ENCODE measurements around the gene ANKRD29. TPM values are rescaled to one million over a fixed set of nuclear protein-coding genes. Genes with fewer than 3 reads are reported as not detected.

Gene ANKRD29
- polyA plus RNA-seq, 1 of the 3 experiments (the other 2 are of a cell fraction) = 8.2 TPM

DNA sequence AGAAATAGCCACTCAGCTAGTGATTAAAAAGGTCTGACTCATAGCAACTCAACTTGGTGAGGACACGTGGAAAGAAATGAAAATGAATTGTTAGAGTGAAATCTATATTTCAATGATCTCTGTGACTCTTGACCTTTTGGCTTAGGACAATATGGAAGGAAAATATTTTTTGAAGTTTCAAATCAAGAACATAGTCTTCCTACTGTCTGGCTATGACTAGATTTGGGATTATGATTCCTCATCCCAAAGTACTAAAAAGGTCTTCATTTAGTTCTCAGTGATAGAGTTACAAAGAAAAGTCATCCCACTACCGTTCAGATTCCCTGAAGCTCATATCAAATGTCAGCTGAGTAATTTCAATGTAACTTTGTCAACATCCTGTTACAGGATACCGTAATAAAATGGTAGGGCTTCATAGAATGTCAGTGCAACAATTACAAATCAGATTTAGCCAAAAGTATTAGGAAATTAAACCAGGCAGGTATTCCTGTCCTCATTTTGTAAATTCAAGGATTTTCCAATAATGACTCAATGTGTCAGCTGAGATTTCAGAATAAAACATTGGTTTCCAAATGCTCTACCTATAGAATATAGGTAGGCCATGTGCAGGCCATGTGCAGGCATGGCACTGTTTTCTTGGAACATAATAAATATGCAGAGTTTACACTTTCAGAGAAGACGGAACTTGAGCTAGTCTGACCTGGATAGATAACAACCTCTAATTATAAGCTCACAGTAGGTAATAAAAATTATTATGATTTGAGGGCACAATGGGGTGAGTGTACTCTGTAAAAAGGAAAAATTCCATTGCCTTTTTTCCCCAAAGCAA, 36.0 kb downstream of the ANKRD29 start:
- H3K9me3 ChIP-seq = no peaks in the 10 kb centered on the region
- H3K4me3 ChIP-seq (ENCODE audit: low read depth in 2 of 2, low read length in 1 of 2) = 0 out of 4 replicates have a peak overlapping the region, but pooled peaks of 1 of the 2 experiments have one; percentile 2
- POLR2A ChIA-PET = no interaction called here
- H3K9me2 ChIP-seq = no peaks in the 10 kb centered on the region
- peak overlapping the region; percentile 2; the same call in 1 of the 2 replicates for H3K9ac ChIP-seq
- no peaks in the 10 kb centered on the region for H3K79me2 ChIP-seq (ENCODE audit: insufficient read depth)
- TF ChIP-seq TCF12 (IDR thresholded peaks at IDR 0.05) = peak; percentile 53
- peak; percentile 65 for TF ChIP-seq JUND (IDR thresholded peaks at IDR 0.05)
- no peak for TF ChIP-seq SIN3A (IDR thresholded peaks at IDR 0.05; ENCODE audit: borderline replicate concordance, low read depth, low read length)
- TF ChIP-seq MXI1 (IDR thresholded peaks at IDR 0.05; ENCODE audit: low read depth, low read length) = no peak
- TF ChIP-seq FOSL2 (IDR thresholded peaks at IDR 0.05; ENCODE audit: borderline replicate concordance, low read depth) = peak; percentile 61
- TF ChIP-seq, protein P1, sequence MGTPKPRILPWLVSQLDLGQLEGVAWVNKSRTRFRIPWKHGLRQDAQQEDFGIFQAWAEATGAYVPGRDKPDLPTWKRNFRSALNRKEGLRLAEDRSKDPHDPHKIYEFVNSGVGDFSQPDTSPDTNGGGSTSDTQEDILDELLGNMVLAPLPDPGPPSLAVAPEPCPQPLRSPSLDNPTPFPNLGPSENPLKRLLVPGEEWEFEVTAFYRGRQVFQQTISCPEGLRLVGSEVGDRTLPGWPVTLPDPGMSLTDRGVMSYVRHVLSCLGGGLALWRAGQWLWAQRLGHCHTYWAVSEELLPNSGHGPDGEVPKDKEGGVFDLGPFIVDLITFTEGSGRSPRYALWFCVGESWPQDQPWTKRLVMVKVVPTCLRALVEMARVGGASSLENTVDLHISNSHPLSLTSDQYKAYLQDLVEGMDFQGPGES (IDR thresholded peaks at IDR 0.05; ENCODE audit: low read depth, low read length) = no peak
- 0 out of 2 replicates have a peak, but pooled peaks have one; percentile 16 for TF ChIP-seq TEAD4 (IDR thresholded peaks at IDR 0.05; ENCODE audit: borderline replicate concordance, insufficient read depth)
- TF ChIP-seq EP300 (IDR thresholded peaks at IDR 0.05; ENCODE audit: borderline replicate concordance in 1 of 2, low read depth in 1 of 2, low read length in 1 of 2) = peak in 1 of 2 experiments; percentile 50; a peak in 1 of 4 replicates
- TF ChIP-seq, protein P2, sequence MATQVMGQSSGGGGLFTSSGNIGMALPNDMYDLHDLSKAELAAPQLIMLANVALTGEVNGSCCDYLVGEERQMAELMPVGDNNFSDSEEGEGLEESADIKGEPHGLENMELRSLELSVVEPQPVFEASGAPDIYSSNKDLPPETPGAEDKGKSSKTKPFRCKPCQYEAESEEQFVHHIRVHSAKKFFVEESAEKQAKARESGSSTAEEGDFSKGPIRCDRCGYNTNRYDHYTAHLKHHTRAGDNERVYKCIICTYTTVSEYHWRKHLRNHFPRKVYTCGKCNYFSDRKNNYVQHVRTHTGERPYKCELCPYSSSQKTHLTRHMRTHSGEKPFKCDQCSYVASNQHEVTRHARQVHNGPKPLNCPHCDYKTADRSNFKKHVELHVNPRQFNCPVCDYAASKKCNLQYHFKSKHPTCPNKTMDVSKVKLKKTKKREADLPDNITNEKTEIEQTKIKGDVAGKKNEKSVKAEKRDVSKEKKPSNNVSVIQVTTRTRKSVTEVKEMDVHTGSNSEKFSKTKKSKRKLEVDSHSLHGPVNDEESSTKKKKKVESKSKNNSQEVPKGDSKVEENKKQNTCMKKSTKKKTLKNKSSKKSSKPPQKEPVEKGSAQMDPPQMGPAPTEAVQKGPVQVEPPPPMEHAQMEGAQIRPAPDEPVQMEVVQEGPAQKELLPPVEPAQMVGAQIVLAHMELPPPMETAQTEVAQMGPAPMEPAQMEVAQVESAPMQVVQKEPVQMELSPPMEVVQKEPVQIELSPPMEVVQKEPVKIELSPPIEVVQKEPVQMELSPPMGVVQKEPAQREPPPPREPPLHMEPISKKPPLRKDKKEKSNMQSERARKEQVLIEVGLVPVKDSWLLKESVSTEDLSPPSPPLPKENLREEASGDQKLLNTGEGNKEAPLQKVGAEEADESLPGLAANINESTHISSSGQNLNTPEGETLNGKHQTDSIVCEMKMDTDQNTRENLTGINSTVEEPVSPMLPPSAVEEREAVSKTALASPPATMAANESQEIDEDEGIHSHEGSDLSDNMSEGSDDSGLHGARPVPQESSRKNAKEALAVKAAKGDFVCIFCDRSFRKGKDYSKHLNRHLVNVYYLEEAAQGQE (IDR thresholded peaks at IDR 0.05; ENCODE audit: low read depth, low read length) = no peak
- peak; percentile 60 for TF ChIP-seq PBX3 (IDR thresholded peaks at IDR 0.05)
- no peak for TF ChIP-seq CHD2 (IDR thresholded peaks at IDR 0.05; ENCODE audit: low read length, partially characterized antibody)
- peak; percentile 38; the same call in 1 of the 2 replicates for TF ChIP-seq NFIC (IDR thresholded peaks at IDR 0.05; ENCODE audit: borderline replicate concordance)
- TF ChIP-seq ELF1 (IDR thresholded peaks at IDR 0.05) = no peak
- TF ChIP-seq, protein P3, sequence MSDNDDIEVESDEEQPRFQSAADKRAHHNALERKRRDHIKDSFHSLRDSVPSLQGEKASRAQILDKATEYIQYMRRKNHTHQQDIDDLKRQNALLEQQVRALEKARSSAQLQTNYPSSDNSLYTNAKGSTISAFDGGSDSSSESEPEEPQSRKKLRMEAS (IDR thresholded peaks at IDR 0.05; ENCODE audit: low read depth) = peak; percentile 62
- no peak for TF ChIP-seq RCOR1 (IDR thresholded peaks at IDR 0.05; ENCODE audit: low read length)
- no peak for TF ChIP-seq RAD21 (IDR thresholded peaks at IDR 0.05; ENCODE audit: low read length)
- TF ChIP-seq EZH2phosphoT487 (IDR thresholded peaks at IDR 0.05; ENCODE audit: borderline replicate concordance, low read depth) = no peak
- CTCF ChIA-PET = interaction anchor here (1.2 to 12.6 kb wide), 4 partner anchors 24 to 110 kb away, joined by 3 to 78 read pairs (median 4); no protein-coding TSS in a partner anchor
- H3K27me3 ChIP-seq (ENCODE audit: insufficient read depth) = no peaks in the 10 kb centered on the region
- DNase-seq = no peak
- H3F3A ChIP-seq (replicated peaks; ENCODE audit: insufficient read depth) = peaks cover 25% of the 10 kb centered on the region
- peak overlapping the region; percentile 24 to 70; a peak in 3 of 4 replicates for H3K27ac ChIP-seq (ENCODE audit: low read depth in 2 of 2, low read length in 1 of 2)
- no peak overlapping the region; the same call in 1 of the 2 replicates for H2AFZ ChIP-seq (ENCODE audit: low read depth)
- WGBS (ENCODE audit: low lambda C conversion rate) = 26% methylated on average over 4 of the region's 4 CpGs
- H3K36me3 ChIP-seq (replicated peaks in 1 of 2; ENCODE audit: control insufficient read depth in 1 of 2, insufficient read depth in 2 of 2, low read length in 1 of 2) = no peaks in the 10 kb centered on the region
- H4K20me1 ChIP-seq (ENCODE audit: insufficient read depth) = no peaks in the 10 kb centered on the region
- peaks cover 16 to 19% of the 10 kb centered on the region in 2 experiments; a peak in 3 of 4 replicates for H3K4me1 ChIP-seq (ENCODE audit: control insufficient read depth in 1 of 2, insufficient read depth in 2 of 2, low read depth in 1 of 2, low read length in 1 of 2)
- H3K4me2 ChIP-seq = peak overlapping the region; percentile 59

All from SK-N-SH (cell line).